NCI-H510A treated with DMSO at 0.1 percent for 48 hours (cell line): ENCODE data around the gene TMEM170B.

ENCODE experiments used
- DNase-seq: peaks from one replicate; lab custom pipeline; 2025; lab: John Stamatoyannopoulos, UW

Gene TMEM170B, protein sequence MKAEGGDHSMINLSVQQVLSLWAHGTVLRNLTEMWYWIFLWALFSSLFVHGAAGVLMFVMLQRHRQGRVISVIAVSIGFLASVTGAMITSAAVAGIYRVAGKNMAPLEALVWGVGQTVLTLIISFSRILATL

DNA sequence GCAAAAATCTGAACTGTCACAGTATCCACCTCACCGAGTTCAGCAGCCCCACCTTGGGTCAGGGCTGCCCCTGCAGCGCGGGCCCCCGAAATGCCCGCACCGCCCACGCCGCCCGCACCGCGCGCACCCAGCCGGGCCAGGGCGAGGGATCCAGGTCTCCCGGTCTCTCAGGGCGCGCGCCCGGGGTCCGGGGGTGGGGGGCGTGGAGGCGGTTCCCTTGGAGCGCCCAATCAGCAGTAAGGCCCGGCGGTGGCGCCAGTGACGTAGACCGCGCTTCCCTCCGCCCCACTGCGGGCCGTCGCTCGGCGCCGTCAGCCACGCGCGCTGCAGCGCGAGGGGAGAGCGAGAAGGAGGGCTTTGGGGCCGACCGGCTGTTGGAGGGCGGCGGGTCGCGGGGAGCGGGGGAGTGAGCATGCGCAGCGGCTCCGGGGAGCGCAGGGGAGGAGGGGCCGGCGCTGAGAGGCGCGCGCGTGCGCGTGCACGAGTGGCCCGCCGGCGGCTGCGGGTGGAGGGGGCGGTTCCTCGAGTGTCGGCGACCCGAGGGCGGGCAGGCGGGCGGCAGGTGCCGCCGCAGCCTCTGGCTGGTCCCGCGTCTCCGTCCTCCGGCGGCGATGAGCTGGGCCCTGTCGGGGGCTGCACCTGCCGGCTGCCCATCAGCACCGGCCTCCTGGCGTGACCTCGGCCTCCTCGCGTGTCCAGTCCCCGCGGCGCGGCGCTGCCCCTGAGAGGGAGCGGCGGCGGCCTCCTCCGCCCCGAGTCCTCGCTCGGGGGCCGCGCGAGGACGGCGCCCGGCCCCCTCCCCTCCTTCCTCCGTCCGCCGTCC lies at the start of gene TMEM170B:
TSS of gene TMEM170B (plus strand) at position 521 of the 823 bp plus-strand sequence. CDS start 529 bp downstream, outside the sequence.
- DNase-seq: peak; percentile 50

DNA sequence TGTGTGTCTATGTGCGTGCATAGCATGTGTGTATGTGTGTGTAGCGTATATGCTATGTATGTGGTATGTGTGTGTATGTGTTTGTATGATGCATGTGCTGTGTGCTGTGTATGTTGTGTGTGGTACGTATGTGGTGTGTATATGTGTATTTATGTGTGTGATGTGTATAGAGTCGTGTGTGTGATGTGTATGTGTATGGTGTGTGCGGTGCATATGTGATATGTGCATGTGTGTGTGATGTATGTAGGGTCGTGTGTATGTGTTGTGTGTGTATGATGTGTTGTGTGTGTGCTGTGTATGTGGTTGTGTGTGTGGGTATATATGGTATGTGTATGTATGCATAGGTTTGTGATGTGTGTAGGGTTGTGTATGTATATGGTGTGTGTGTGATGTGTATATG lies 46.6 kb upstream of the TMEM170B start:
- DNase-seq: no peak

DNA sequence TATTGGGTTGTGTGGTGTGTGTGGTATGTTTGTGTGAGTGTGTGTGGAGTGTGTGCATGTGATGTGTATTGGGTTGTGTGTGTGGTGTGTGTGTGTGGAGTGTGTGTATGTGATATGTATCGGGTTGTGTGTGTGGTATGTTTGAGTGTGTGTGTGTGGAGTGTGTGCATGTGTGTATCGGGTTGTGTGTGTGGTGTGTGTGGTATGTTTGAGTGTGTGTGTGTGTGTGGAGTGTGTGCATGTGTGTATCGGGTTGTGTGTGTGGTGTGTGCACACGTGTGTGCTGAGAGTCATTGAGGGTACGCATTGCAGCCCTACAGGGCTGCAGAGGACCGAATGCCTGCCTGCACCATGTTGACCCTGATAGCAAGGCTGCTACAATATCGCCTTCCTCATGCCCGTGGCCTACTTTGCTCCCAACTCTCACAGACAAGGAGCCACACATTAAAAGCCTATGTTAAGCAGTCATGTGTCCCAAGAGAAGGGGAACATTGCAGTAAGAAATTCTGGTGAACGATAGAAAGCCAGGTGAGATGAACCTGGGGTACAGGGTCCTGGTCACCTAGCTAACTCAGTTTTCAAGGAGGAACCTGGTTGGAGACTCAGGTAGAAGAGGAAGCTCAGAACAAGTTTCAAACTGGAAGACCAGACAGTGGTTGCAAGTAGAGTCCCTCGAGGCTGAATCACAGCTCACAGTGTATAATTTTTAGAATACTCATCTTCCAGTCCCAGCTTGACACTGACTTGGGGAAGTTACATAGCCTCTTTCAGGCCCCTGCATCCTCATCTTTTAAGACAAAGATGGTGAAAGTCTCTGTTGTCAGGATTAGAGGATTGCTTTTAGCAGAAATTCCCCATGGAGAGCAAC lies 45.7 kb upstream of the TMEM170B start:
- no peak for DNase-seq

DNA sequence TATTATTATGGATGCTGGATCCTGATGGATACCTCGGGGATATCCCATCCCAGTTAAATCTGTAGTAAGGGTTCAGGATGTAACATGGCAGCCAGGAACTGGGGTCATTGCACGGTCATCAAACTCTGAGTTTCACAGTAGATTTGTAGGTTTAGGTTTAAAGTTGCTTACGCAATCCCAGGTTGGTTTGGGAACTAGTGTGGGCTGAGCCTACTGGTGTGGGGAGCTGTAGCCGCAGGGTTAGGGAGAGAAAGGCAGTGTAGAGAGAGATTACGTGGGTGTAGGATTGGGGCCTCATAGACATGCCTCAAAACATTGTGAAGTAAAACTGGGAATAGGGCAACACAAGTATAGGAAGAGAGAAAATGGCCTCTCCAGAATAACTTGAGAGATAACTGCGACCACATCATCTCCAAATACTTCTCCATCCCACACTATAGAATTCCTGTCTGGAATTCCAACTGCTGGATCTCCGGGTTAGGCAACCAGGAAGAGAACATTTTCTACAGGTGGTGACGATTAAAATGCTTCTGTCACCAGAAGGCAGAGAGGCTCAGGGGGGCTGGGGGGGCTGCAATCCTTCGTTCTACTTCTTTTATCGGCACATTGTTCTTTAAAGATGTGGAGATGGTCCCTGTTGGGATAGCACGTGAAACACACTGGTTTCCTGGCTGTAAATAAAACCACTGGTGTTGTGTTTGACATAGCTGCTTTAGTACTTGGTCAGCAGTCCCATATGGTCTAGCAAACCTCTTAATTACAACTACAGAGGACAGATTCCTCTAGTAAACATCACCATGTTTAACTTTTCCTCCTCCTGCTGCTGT lies 44.9 kb upstream of the TMEM170B start:
- DNase-seq: no peak

DNA sequence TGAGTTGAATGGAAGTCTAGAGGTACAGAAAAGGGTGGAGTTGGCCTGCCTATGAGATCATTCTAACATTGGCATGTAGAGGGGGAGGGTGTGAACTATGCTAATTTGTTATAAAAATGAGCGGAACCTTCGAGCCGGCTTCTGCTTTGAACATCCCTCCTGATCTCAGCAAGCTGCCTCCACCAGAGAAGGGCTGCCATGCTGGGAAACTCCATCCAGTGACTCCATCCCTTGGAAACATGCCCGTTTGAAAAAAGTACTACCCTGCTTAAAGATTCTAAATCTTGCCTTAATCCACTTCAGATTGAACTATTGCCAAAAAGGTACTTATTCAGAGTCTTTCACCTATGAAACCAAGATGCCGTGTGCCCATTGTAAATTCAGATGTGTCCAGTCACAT lies 43.6 kb upstream of the TMEM170B start:
- DNase-seq: no peak

DNA sequence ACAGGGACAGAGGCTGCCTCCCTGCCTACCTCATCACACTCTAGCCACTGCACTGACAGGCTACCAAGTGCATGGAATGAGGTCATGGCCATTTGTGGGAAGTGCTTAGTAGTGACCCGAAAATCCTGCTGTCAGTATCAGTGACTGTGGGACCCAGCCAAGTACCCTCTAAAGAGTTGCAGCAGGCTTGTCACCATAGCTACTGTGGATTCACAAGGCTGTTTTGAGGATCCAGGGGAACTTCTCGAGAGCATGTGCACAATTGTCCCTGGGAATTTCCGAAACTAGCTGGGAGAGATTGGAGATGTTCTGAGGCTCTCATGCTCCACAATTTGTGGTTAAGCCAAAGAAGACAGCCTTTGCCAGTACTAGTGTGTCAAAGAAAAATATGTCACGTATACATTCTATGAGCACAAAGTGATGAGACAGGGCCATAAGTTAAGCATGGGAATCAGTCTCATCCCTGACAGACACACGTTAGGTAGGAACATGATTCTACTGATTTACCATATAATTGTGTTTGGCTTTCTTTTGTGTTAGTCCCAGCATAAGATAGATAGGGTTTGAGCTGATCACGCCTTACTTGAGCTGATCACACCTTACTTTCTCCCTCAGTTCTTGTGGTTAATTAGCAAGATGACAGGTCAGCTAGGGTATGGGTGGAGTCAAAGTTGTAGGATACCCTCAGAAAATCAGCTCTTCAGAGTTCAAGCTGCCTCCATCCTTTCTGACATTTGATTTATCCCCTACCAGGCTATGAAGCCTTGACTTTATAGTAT lies 42.6 kb upstream of the TMEM170B start:
- DNase-seq: no peak

DNA sequence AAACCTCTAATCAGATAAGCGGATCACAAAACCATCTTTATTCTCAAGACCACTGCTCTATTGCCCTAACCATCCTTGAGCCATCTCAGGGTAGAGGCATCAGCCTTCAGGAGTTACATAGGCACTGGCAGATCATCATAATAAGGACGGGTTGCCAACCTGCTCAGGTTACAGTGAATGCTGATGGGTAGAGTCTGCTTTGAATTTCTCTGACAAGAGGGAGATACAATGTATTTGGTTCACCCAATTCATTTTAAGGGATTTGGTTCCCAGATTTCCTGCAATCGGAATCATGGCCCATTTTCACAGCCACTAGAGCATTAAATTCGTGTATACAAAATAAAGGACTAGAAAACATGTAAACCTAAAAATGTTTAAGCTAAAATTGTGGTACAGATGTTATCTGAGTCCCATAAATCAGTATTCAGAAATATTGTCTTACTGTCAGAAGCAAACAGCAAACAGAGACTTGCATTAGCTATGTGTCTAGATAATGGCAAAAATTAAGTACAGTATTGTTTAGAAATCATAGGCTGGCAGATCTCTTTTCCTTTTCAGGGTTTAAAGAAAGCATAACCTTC lies 41.9 kb upstream of the TMEM170B start:
- DNase-seq: no peak

DNA sequence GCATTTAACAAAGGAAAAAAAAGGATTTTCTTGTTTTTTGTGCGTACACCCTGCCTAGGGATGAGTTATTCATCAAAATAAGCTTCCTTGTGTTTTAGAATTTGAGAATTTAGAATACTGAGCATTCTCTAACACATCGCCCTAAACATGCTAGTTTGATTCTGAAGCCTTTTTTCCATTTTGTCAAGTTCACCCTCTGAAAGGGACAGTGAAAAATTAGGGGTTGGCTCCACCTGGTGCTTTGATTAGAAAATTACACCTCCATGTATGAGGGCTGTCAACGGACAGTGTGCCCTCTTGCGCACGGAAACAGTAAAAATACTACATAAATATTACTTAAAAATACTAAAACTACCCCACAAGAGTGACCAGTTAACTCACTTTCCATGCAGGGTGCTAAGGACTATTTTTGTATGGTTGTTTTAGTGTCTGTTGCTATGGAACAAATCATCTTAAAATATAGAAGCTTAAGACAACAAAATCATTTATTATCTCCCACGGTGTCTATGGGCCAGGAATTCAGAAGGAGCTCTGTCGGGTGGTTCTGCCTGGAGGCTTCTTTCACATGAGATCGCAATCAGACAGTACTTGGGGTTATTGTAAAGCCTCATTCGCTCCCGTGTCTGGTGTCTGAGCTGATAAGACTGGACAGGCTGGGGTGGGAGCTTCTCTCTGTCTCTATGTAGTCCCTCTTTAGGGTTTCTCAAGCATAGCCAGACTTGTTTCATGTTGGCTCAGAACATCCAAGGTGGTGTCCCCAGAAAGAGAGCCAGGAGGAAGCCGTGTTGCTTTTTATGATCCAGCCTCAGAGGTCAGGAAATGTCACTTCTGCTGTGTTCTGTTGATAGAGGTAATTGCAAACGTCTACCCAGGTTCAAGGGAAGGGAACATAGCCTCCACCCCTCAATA lies 41.1 kb upstream of the TMEM170B start:
- DNase-seq: peak; percentile 31

DNA sequence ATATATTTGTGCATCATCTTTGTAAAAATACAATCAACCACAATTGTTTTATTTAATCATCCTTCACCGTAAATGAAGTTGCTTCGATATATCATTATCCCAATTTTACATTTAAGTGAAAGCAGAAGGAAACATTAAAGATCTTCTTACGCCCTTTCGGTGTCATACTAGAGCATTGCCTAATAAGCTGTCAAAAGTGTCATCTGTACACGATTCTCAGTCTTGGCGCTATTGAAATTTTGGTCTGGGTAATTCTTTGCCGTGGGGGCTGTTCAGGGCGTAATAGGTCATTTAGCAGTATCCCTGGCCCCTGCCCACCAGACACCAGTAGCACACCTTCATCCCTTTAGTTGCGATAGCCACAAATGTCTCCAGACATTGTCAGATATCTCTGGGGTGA lies 40.4 kb upstream of the TMEM170B start:
- no peak for DNase-seq

DNA sequence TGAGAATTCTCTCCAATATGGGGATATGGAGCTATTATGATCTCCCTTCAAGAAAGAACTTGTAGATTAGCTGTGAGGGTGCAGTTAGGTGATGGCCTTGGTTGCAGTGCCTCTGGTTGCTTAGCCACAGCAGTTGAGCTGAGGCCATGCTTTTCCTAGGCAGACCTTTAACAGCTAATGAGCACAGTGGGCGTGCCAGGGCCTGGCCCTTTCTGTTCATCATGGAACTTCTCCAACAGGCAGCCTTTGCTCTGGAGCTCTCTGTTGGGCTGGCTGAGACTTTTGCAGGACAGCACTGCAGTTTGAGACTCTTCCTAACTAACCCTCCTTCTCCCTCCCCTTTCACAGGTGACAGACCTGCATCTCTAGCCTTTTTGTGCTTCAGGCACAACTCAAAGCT lies 39.7 kb upstream of the TMEM170B start:
- DNase-seq: no peak

DNA sequence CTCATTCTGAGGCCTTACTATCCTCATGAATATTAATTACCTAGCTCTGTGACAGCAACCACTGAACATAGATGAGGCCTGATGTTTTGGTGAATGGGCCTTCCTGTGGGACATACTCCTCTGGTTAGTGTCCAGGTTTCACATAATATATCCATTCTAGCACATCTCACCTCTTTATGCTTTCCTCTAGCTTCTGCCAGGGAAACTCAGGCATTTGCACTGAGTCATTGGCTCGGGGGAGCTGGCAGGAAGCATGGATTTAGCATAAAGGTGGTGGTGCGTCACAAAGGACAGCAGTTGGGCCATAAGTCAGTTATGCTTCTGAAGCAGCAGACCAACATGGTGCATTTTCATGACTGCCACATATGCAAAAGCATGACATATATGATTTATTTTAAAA lies 37.5 kb upstream of the TMEM170B start:
- DNase-seq: no peak

DNA sequence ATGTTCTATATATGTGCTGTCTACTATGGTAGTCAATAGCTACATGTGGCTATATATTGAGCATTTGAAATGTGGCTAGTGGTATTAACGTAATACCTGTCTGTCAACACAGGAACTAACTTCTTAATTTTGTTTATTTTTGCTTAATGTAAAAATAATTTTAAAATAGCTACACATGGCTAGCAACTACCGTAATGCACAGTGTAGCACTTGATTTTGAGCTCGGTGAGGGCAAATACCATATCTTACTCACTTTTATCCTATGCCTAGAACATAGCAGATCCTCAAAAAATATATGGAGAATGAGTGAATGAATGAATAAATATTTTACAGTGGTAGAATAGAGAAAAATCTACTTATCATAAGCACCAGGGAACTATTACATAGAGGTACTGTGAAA lies 28.1 kb upstream of the TMEM170B start:
- DNase-seq: no peak

DNA sequence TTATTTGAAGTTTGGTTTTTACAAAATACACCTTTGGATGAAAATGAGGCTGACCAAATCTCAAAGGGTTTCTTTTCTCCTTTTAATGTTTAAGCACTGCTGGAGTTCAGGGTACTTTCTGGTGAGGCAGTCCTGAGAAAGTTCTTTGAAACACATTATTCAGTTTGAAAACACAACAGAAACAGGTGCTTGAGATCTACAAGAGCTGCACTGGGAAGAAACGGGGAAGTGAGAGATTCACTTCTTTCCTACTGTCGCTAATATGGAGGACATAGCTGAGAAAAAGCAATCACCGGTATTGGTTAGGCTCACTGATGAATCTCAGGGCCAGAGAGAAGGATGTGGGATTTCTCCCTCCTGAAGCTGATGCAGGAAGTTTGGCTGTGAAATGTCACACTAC lies 22.9 kb upstream of the TMEM170B start:
- DNase-seq: no peak

DNA sequence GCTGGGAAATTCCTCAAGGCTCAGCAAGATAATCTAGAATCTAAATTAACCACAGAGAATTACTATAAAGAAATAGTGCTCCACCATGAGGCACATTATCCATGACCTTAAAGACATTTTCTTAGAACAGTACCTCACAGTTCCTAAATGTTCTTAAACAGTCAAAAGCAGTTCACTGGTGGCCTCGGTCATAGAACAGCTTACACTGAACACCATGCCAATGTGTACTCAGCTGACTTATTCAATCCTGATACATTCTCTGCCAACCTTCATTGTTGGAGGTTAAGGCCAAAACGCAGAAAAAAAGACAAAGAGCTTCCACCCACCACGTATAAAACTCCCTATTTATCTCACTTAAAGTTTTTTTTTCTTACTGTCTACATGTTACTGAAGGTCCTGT lies 21.8 kb upstream of the TMEM170B start:
- DNase-seq: no peak

DNA sequence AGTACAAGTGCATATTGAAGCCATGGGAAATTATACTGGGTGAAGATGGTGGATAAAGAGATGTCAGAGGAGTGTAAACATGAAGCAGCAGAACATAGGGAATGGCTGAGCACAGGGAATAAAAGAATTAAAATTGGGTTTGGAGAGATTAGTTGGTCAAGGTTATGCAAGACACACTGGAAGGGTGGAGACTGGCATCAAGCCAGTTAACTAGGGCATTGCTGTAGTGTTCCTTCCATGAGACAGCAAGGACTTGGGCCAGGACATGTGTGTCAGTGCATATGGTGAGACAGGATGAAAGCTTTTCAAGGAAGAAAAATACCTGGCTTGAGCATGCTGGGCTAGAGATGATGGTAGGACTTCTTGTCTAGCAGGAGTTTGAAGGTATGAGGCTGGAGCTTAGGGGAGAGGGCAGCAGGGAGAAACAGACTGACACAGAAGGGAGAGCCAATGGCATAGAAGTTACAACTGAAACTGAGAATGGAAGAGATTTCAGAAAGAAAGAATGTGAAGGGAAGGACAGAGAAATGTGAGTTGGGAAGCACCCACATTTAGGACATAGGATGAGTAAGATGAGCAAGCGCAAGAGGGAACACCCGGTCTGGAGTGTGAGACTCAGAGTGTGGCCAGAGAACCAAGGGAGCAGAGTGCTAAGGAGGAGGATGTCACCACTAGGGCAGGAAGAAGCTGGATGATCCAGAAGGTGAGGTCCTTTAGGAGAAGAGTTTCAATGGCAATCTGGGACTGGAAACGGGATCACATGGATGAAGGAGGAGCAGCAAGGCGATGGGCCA lies 14.5 kb upstream of the TMEM170B start:
- DNase-seq: no peak

DNA sequence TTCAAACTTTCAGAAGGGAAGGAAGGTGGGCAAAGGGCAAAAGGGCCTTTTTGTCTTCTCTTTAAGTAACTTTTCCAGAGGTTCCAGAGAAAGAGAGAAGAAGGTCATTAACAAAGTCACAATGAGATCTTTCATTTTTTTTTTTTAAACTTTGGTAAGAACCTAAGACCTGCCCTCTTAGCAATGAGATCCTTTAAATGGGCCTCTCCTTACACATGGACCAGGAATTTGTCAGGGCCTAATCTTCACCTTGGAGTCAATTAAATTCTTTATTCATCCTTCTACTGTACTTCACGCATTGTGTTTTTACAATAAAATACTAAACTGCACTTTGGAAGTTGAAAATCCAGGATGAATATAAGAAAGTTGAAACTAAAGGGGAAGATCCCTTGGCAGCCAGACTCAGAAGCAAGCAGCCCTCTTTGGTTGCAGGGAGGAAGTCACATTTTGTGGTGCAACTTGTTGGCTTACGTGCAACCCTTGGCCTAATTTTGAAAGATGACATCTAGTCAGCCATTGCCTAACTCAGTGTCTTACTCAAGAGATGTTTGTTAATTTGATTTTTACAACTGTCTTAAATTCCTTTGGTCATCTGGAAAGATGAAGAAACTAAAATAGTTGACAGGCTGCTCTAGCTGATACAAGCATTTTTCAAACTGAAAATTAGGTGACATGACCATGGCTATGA lies 11.9 kb upstream of the TMEM170B start:
- no peak for DNase-seq

DNA sequence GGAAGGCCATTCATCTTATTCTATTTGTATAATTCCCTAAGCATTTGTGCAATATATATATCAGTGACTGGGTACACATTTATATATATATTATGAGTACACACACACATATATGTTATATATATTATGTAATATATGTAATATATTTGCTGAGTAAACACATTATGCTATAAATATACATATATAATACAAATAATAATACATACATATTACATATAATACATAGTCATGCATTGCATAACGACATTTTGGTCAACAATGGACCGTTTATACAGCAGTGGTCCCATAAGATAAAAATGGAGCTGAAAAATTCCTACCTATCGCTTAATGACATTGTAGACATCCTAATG lies 11.4 kb upstream of the TMEM170B start:
- DNase-seq: no peak

DNA sequence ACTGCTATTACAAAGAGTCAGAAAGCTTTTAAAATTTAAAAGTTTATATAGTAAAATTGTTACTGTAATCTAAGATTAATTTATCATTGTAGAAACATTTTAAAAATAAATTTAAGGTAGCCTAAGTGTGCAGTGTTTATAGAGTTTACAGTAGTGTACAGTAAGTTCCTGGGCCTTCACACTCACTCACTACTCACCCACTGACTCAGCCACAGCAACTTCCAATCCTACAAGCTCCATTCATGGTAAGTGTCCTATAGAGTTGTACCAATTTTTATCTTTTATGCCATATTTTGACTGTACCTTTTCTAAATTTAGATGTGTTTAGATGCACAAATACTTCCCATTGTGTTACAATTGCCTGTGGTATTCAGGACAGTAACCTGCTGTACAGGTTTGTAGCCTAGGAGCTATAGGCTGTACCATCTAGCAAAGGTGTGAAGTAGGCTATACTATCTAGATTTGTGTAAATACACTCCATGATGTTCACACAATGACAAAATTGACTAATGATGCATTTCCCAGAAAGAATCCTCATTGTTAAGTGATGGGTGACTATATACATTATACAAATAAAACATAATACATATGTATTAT lies 10.2 kb upstream of the TMEM170B start:
- DNase-seq: no peak
